Hepatocyte (in vitro differentiated cells): ENCODE measurements around the gene CDK16. TPM values are rescaled to one million over a fixed set of nuclear protein-coding genes. Genes with fewer than 3 reads are reported as not detected.
A peak's percentile ranks its signal among the peaks of the same experiment; 100 is the strongest.

Source experiments
- DNase-seq: peaks from one replicate; pipeline ENCODE4 v3.0.0-alpha.2; 2016; ENCODE audit warnings: low spot score
- H2AFZ ChIP-seq: fragments of 200-600 bp; sonication (generic); 2 replicates; pipeline ENCODE4 v1.6.0; 2016; ENCODE audit warnings: antibody characterized with exemption, mild to moderate bottlenecking
- H3K27ac ChIP-seq: fragments of 200-600 bp; sonication (generic); 2 replicates; pipeline ENCODE4 v1.5.1; 2016; ENCODE audit warnings: mild to moderate bottlenecking
- H3K27me3 ChIP-seq: fragments of 200-600 bp; sonication (generic); 2 replicates; pipeline ENCODE4 v1.6.1; 2016
- H3K36me3 ChIP-seq: fragments of 200-600 bp; sonication (generic); replicated peaks from 2 replicates; pipeline ENCODE4 v1.5.1; 2016; ENCODE audit warnings: low read depth; ENCODE audit not compliant: insufficient read depth
- H3K4me1 ChIP-seq: fragments of 200-600 bp; sonication (generic); 2 replicates; pipeline ENCODE4 v1.5.1; 2016; ENCODE audit warnings: mild to moderate bottlenecking, moderate library complexity; ENCODE audit not compliant: insufficient read depth
- H3K4me2 ChIP-seq: fragments of 200-600 bp; sonication (generic); 2 replicates; pipeline ENCODE4 v1.6.0; 2016
- H3K4me3 ChIP-seq: fragments of 200-600 bp; sonication (generic); 2 replicates; pipeline ENCODE4 v1.5.1; 2016; ENCODE audit warnings: mild to moderate bottlenecking
- H3K79me2 ChIP-seq: fragments of 200-600 bp; sonication (generic); 2 replicates; pipeline ENCODE4 v1.6.0; 2017; ENCODE audit warnings: mild to moderate bottlenecking
- H3K9me2 ChIP-seq: fragments of 200-600 bp; sonication (generic); replicated peaks from 2 replicates; pipeline ENCODE4 v1.6.0; 2017; ENCODE audit warnings: mild to moderate bottlenecking; ENCODE audit not compliant: insufficient read depth
- H3K9me3 ChIP-seq: fragments of 200-600 bp; sonication (generic); 2 replicates; pipeline ENCODE4 v1.5.1; 2016; ENCODE audit warnings: low read depth, mild to moderate bottlenecking
- H4K20me1 ChIP-seq: fragments of 200-600 bp; sonication (generic); 2 replicates; pipeline ENCODE4 v1.6.0; 2016; ENCODE audit warnings: mild to moderate bottlenecking; ENCODE audit not compliant: insufficient read depth, poor library complexity, severe bottlenecking
- EZH2 ChIP-seq: fragments of 200-600 bp; sonication (generic); IDR thresholded peaks from 2 replicates; pipeline ENCODE4 v1.6.1; 2016; ENCODE audit warnings: antibody characterized with exemption, mild to moderate bottlenecking, borderline replicate concordance
- EZH2phosphoT487 ChIP-seq: fragments of 200-600 bp; sonication (generic); IDR thresholded peaks from one replicate; pipeline ENCODE4 v1.6.1; 2018; ENCODE audit warnings: antibody characterized with exemption, mild to moderate bottlenecking, low read depth, moderate library complexity; ENCODE audit not compliant: unreplicated experiment, severe bottlenecking
- WGBS: methylation state at CpG from one replicate; pipeline ENCODE4 v1.1.6; 2016; ENCODE audit warnings: low lambda C conversion rate; ENCODE audit errors: missing lambda C conversion rate; 5-methylcytosine and 5-hydroxymethylcytosine counted together
- polyA plus RNA-seq: library from polyadenylated mRNA; unstranded; fragments of >200 nt; fragmentation: Nextera tagmentation; extraction: Ambion mirVana; gene quantifications from 2 replicates; pipeline ENCODE4 v1.2.1, GENCODE V29; 2016
- total RNA-seq: library from RNA; depleted of rRNA; stranded (reverse); fragments of >200 nt; gene quantifications from 2 replicates; pipeline ENCODE4 v1.2.3, GENCODE V29; 2014
- TF ChIP-seq, protein P1 (sequence below): fragments of 200-600 bp; sonication (generic); IDR thresholded peaks from 2 replicates; pipeline ENCODE4 v1.5.1; 2016; ENCODE audit warnings: antibody characterized with exemption, mild to moderate bottlenecking; ENCODE audit not compliant: poor library complexity

The CDK16 gene
- total and polyA plus RNA-seq, 2 experiments from 2014 or later = 130 to 190 TPM

GRCh38 chrX:47229427-47229826 is 10.9 kb downstream of the CDK16 start:
- H3K27me3 ChIP-seq = no peaks in the 10 kb centered on the region
- no peaks in the 10 kb centered on the region for H3K9me2 ChIP-seq
- no peaks in the 10 kb centered on the region for H4K20me1 ChIP-seq
- no peaks in the 10 kb centered on the region for H3K9me3 ChIP-seq
- WGBS = 96% methylated on average over 6 of the region's 6 CpGs
- DNase-seq = no peak
- TF ChIP-seq, protein P1, sequence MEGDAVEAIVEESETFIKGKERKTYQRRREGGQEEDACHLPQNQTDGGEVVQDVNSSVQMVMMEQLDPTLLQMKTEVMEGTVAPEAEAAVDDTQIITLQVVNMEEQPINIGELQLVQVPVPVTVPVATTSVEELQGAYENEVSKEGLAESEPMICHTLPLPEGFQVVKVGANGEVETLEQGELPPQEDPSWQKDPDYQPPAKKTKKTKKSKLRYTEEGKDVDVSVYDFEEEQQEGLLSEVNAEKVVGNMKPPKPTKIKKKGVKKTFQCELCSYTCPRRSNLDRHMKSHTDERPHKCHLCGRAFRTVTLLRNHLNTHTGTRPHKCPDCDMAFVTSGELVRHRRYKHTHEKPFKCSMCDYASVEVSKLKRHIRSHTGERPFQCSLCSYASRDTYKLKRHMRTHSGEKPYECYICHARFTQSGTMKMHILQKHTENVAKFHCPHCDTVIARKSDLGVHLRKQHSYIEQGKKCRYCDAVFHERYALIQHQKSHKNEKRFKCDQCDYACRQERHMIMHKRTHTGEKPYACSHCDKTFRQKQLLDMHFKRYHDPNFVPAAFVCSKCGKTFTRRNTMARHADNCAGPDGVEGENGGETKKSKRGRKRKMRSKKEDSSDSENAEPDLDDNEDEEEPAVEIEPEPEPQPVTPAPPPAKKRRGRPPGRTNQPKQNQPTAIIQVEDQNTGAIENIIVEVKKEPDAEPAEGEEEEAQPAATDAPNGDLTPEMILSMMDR = no peak
- no peak for TF ChIP-seq EZH2phosphoT487
- TF ChIP-seq EZH2 = no peak
- H2AFZ ChIP-seq = no peak overlapping the region
- H3K79me2 ChIP-seq = peaks cover 7% of the 10 kb centered on the region
- H3K36me3 ChIP-seq = no peaks in the 10 kb centered on the region
- peaks cover 9% of the 10 kb centered on the region for H3K4me1 ChIP-seq
- no peak overlapping the region for H3K27ac ChIP-seq
- no peak overlapping the region for H3K4me3 ChIP-seq
- H3K4me2 ChIP-seq = no peak overlapping the region

GRCh38 chrX:47230136-47230868 is 11.8 kb downstream of the CDK16 start:
- Histone ChIP-seq H3K27ac (no peak overlapping the region), H4K20me1 (no peaks in the 10 kb centered on the region), H3K9me3 (no peaks in the 10 kb centered on the region), H2AFZ (no peak overlapping the region), H3K4me3 (no peak overlapping the region), H3K27me3 (no peaks in the 10 kb centered on the region), H3K36me3 (no peaks in the 10 kb centered on the region), H3K9me2 (no peaks in the 10 kb centered on the region), H3K4me1 (peaks cover 17% of the 10 kb centered on the region), H3K79me2 (peaks cover 16% of the 10 kb centered on the region), H3K4me2 (no peak overlapping the region)
- no peak for DNase-seq
- WGBS = 90% methylated on average over 5 of the region's 5 CpGs
- TF ChIP-seq, protein P1 = no peak
- TF ChIP-seq EZH2phosphoT487 (no peak), EZH2 (no peak)

DNA sequence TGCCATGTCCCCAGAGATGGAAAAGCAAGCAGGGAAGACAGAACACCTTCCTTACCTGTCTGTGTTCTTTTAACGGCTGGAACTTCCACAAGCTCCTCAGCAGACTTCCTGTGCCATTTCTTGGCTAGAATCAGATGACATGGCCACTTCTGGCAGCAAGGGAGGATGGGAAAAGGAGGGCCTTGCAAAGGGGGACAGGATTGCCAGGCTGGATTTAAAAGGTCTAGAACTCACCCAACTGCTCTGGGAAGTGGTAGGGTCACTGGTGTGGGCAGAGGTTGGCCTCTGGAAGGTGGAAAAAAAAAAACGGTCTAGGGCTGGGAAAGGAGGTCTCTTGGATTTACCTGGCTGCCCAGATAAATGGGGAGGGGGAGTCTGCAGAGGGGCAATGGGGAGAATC is 12.7 kb downstream of the CDK16 start:
- no peak overlapping the region for H3K4me2 ChIP-seq
- peaks cover under 1% of the 10 kb centered on the region for H4K20me1 ChIP-seq
- 92% methylated on average over 2 of the region's 2 CpGs for WGBS
- no peak for TF ChIP-seq EZH2phosphoT487
- TF ChIP-seq EZH2 = no peak
- TF ChIP-seq, protein P1 = no peak
- no peaks in the 10 kb centered on the region for H3K9me2 ChIP-seq
- H3K27me3 ChIP-seq = no peaks in the 10 kb centered on the region
- H3K36me3 ChIP-seq = no peaks in the 10 kb centered on the region
- no peaks in the 10 kb centered on the region for H3K9me3 ChIP-seq
- no peak overlapping the region for H2AFZ ChIP-seq
- peaks cover 25% of the 10 kb centered on the region for H3K79me2 ChIP-seq
- peaks cover 18% of the 10 kb centered on the region for H3K4me1 ChIP-seq
- peak overlapping the region; percentile 99 for H3K27ac ChIP-seq
- H3K4me3 ChIP-seq = no peak overlapping the region
- no peak for DNase-seq
